Measurements from ENCODE around the gene PTPN14.

DNA sequence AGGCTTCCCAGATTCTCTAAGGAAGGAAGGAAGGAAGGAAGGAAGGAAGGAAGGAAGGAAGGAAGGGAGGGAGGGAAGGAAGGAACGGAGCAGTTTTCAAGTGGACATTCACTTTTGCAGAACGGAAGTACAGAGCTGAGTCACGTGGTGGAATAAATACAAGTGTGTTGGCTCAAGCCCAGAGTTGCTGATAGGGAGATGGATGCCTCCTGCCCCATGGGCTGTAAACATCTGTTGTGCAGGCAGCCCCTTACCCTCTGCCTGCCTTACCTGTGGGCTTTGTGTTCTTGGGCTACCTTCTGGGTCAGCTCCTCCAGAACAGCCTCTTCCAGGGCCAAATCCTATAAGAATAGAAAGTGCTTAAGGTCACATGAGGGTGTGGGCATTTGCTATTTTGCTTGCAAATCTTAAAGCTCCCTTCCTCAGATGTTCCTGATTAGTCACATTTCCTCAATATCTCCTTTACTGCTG is 148.8 kb downstream of the PTPN14 start:
- TF ChIP-seq, protein P1, sequence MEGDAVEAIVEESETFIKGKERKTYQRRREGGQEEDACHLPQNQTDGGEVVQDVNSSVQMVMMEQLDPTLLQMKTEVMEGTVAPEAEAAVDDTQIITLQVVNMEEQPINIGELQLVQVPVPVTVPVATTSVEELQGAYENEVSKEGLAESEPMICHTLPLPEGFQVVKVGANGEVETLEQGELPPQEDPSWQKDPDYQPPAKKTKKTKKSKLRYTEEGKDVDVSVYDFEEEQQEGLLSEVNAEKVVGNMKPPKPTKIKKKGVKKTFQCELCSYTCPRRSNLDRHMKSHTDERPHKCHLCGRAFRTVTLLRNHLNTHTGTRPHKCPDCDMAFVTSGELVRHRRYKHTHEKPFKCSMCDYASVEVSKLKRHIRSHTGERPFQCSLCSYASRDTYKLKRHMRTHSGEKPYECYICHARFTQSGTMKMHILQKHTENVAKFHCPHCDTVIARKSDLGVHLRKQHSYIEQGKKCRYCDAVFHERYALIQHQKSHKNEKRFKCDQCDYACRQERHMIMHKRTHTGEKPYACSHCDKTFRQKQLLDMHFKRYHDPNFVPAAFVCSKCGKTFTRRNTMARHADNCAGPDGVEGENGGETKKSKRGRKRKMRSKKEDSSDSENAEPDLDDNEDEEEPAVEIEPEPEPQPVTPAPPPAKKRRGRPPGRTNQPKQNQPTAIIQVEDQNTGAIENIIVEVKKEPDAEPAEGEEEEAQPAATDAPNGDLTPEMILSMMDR (IDR thresholded peaks at IDR 0.05), result no peak
- TF ChIP-seq ZFX (IDR thresholded peaks at IDR 0.05; ENCODE audit: borderline replicate concordance), result no peak

All from 22Rv1 (cell line).